Stimulated activated CD8-positive, alpha-beta memory T cell treated with anti-CD3 and anti-CD28 coated beads, Interleukin-15, amount 100 ng/mL, for 4 hours (primary cell): ENCODE measurements around the gene TUBA4A.
A peak's percentile ranks its signal among the peaks of the same experiment; 100 is the strongest.
"Not testable (repeated sequence)": the region's sequence is repeated elsewhere in the genome, so short reads cannot be mapped to it uniquely, and the experiment has no call there.

Experiments
- DNase-seq, 2 donors: peaks; one replicate each; pipeline ENCODE4 v3.0.0-alpha.2; 2020; ENCODE audit warnings: low read depth in 2 of 2

The TUBA4A gene

DNA sequence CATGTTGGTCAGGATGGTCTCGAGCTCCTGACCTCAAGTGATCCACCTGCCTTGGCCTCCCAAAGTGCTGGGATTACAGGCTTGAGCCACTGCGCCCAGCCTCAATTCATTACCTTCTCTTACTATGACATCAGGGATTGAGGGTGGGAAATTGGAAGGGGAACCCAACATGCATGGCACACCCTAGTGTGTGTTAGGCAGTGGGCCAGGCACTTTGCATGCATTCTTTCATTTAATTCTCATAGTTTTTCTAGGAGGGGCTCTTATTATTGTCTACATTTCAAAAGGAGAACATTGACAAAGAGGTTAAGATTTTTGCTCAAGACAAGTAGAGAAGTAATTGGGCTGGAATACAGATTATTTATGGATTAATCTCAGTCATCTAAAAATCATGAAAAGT, 14.6 kb upstream of the TUBA4A start:
- DNase-seq: no peak

DNA sequence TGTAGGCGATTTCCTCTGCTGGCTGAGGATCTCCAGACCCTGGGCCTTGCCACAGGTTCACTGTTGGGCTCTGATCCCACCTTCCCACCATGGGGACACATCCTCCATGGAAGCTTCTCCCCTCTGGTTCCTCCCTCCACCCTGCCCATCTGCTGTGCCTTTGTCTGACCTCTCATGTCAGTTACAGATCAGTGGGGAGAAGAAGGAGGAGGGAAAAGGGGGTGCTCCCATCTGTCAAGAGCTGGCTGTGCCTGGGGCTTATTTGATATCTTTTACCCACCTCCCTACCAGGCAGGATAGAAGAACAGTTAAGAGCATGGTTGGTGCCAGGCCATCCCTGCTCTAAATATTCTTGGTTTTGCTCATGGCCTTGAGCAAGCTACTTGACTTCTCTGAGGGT, 13.2 kb upstream of the TUBA4A start:
- DNase-seq: no peak

DNA sequence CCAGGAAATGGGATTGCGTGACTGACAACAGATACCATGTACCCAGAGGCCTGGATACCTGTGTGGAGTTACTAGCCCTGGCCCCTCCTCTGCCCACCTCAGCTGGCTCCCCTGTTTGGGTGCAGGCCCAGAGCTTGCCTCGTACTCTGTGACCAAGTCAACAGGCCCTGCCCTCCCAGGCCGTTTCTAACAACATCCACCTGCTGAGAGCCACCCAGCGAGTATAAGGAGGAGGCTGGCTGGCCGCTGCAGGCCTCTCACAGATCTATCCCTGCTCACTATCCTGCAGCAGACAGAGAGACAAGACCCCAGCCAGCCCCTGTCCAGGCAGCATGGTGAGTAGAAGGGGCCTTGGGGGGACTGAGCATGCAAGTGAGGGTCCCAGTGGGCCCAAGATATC, 12.5 kb upstream of the TUBA4A start:
- DNase-seq: no peak

DNA sequence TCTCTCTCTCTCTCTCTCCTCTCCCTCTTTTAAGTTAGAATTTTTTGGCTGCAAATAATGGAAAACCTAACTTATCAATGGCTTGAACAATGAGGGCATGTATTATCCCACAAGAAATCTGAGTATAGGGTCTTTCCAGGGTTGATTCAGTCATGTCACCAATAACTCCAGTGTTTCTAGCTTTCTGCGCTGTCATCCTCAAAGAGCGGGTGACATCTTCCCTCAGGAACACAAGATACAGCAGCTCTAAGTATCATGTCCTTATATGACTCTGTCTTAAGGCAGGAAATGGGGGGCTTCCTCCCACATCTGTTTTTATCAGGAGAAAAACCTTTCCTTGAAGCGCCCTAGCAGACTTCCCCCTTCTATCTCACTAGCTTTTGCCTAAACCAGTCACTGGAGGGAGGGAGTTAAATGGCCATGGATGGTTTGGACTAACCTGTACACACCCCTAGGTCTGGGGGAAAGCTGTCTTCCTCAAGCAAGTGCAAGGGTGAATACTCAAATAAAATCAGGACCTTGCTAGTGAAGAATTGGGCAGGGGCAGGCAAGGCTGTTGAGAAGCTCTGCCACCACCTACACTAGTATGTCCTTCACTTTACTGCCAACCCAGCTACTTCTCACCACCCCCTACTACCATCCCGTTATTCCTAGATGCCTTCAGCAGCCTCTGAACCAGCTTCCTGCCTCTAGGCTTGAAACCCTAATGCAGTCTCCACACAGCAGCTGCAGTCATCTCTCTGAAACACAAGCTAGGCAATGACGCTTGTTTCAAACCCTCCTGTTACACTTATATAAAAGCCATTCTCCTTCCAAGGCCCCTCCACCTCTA, 7.5 kb upstream of the TUBA4A start:
- no peak for DNase-seq

DNA sequence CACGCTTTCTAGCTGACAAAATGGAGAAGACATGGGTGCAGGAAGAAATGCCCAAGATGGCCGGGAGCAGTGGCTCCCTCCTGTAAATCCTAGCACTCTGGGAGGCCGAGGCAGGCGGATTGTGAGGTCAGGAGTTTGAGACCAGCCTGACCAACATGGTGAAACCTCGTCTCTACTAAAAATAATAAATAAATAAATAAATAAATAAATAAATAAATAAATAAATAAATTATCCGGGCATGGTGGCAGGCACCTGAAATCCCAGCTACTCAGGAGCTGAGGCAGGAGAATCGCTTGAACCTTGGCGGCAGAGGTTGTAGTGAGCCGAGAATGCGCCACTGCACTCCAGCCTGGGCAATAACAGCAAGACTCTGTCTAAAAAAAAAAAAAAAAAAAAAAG, 5.2 kb upstream of the TUBA4A start:
- DNase-seq: not testable (repeated sequence)

DNA sequence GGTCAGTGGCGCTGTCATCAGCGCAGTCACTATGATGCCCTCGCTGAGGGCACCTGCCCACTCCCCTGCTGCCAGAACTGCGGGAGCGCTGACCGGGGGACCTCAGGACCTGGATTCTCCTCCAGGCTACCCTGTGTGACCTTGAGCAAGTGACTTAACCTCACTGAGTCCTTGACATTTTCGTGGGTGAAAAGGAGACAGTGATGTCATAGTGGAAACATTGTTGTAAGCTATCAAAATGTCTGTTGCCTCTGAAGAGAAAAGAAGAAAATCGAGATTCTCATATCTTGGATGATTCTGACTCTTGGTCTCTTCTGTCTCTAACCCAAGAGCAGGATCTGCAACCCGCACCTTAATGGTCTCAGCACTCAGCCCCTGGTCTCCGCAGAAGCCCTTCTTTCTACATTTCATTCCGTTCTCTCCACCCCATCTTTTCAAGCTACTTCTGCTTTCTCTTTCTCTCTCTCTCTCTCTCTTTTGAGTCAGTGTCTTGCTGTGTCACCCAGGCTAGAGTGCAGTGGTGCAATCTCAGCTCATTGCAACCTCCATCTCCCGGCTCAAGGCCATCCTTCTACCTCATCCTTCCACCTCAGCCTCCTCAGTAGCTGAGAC, 978 bp upstream of the TUBA4A start:
- DNase-seq: peak in 1 of 2 donors; percentile 15

DNA sequence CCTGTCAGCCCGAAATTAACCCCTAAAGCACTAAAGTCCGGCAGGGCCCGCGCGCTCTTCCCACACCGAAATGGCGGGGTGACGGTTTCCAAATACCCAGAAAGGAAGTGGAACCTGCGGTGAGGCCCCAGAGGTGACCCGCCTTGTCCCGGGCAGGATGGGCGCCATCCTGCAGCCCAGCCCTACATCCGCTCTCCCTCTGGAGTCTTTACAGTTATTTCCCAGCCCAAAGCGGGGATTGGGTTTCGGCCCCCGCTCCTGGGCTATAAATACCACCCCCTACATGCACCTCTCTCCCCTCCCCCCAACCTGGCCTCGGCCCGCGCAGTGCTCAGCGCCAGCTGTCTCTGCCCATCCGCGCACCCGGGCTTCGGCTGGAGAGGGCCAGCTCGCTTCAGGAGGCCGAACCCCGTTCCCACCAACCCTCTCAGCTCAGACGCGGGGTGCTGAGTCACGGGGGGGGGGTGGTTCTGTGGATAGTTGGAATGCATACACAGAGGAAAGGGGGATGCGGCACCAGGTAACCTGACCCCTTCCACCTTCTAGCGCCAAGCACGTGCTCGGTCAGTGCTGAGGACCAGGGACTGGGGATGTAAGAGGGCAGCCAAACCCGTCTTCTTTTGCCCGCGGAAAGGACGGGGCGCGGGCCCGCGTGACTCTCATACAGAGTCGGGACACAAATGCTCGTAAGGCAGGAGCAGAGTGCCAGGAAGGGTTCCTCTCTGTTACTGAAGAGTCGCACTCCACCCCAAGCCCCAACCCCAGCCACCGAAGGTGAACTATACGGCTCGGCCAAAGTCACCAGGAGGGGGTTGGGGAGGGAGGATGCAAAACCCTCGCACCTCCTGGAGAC, 592 bp downstream of the TUBA4A start, which contains the start of gene TUBA4B:
TSS of gene TUBA4B (plus strand) at position 344 of the 853 bp plus-strand sequence. CDS start at position 509, 165 bp downstream.
- DNase-seq: peak in 1 of 2 donors; percentile 7

DNA sequence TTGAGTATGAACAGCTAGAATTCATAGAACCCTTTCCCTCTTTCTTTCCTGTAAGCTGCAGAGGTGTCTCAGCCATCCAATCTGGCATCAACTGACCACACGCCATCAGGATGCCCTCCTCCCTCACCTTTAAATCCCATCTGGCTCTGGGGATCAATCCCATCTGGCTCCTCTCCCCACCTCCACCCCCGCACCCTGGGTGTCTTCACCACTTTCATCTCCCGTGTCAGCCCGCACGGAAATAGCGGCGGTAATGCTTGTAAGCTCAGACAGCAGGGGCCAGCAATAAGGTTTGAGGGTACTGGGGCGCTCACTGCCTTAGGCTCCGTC, 1.2 kb downstream of the TUBA4A start:
- peak in 1 of 2 donors; percentile 18 for DNase-seq

DNA sequence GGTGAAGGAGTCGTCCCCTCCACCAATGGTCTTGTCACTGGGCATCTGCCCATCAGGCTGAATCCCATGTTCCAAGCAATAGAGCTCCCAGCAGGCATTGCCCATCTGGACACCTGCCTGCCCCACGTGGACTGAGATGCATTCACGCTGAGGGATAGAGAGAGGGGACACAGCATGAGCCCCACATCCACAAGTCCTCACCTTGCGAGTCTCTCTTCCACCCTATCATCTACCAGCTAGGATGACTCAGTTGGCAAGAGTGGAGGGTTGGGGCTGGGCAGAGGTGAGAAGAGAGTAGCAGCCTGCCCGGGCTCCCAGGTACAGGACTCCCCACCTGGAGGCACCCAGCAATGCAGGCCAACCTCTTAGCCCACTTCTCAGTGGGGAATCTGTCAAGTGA, 1.6 kb downstream of the TUBA4A start:
- no peak for DNase-seq

DNA sequence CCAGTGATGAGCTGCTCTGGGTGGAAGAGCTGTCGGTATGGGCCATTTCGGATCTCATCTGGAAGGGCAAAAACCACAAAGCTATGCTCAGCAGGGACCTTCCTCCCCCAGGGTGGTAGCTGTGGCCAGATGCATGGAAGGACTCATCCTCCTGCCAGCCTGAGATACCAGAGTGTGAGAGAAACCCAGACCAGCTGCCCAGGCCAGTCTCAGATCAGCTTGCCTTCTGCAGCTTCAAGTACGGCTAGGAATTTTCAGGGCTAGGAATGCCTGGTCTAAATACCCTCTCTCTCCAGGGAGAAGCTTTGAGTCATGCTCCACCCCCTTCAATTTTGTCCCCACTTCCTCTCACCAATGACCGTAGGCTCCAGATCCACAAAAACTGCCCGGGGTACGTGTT, 2.1 kb downstream of the TUBA4A start:
- no peak for DNase-seq

DNA sequence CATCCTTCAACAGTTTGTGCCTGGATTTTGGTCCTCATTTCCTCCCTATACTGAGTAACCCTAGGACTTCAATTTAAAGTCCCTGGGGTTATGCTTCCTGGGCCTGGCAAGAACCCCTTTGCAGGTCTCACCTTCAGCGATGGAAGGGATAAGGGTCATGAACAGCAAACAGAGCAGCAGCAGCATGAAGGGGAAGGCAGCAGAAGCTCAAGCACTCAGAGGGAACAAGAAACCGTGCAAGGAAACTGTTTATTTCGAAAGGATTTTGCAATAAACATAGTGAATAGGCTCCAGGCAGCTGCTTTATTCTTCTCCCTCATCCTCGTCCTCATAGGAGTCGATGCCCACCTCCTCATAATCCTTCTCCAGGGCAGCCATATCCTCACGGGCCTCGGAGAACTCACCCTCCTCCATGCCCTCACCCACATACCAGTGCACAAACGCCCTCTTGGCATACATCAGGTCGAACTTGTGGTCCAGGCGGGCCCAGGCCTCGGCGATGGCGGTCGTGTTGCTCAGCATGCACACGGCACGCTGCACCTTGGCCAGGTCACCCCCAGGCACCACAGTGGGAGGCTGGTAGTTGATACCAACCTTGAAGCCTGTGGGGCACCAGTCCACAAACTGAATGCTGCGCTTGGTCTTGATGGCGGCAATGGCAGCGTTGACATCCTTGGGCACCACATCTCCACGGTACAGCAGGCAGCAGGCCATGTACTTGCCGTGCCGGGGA, 3.5 kb downstream of the TUBA4A start:
- DNase-seq: no peak

DNA sequence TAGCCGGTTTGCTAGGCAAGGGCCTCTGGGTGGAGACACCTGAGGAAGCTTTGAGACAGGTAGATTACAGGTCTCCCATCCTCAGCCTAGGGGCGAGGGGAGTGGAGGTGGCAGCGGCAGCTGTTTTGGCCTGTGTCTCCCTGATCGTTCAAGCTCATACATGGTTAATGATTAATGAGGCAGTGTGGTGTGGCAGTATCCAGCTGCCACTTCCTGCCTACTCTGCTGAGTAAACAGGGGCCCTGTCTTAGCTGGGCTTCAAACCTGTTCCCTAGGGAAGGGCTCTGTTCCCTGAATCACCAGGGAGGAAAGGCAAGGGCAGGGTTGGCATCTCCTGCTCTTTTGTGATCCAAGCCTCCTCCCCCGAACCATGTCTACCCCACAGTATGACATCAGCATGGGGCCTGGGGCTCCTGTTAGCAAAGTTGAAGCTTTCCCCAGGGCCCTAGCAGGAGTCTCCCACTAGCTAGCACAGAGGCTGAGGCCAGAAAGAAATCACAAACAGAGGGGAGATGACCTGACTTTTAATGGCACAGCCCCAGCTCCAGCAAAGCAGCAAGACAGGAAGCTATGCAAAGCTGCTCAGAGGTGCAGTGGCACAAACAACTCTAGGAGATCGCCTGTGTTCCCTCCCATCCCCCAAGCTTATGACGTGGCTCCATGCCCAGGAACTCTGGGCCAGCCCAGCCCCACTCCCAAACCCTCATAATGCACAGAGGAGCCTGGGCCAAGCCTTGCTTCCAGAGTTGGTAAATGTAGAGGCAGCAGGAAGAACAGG, 4.3 kb downstream of the TUBA4A start:
- DNase-seq: no peak

DNA sequence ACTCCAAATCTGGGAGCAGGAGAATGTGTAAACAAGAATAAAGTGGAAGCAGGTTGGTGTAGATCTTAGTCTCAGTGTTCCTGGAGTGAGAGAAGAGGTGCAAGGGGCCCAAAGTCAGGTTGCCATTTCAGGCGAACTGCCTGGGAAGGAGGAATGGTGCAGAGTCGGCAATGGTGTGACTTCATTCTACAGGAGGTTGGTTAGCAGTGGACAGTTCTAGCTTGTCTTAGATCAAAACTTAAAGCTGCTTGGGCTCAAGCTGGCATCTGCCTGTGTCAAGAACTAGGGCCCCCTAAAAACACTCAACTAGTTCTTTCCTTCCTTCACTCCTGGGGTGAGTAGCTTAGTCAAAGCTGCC, 4.9 kb downstream of the TUBA4A start:
- no peak for DNase-seq

DNA sequence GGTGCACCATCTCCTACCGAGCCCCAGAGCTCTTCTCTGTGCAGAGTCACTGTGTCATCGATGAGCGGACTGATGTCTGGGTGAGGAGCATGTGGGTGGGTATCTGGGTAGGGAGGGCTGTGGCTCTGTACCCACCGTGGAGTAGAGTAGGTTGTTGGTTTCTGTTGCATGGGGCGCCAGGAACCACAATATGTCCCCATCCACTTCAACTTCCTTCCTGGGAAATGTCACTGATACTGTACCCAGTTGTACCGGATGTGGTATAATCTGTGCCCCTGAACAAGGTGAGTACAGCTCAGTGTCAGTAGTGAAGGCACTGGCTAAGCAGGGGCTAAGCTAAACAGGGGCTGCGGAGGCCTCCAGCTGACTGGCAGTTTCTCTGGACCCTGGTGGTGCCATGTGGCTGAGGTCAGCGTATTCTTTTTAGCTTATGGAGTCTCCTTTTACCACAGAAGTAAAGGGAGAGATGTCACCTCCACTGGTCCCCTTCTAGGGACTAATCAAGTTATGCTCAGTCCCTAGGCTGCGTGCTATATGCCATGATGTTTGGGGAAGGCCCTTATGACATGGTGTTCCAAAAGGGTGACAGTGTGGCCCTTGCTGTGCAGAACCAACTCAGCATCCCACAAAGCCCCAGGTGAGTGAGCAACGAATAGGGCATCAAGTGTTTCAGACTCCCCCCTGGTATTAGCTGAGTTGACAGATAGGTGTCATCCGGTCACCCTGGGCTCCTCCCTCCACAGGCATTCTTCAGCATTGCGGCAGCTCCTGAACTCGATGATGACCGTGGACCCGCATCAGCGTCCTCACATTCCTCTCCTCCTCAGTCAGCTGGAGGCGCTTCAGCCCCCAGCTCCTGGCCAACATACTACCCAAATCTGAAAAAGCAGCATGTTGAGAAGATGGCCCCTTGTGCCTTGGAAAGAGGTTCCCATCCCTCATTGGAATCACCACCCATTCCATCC, 5.8 kb downstream of the TUBA4A start:
- peak; percentile 47 to 74 for DNase-seq

DNA sequence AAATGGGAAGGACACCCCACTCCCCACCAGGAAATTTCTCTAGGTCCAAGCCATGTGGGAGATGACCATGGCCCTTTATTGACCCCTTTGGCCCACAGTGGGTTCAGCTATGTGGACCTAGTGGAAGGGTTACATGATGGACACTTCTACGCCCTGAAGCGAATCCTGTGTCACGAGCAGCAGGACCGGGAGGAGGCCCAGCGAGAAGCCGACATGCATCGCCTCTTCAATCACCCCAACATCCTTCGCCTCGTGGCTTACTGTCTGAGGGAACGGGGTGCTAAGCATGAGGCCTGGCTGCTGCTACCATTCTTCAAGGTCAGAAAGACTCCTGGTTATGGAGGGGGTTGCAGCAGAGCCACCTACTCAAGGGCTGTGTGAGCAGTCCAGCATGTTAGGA, 7.2 kb downstream of the TUBA4A start:
- no peak for DNase-seq

DNA sequence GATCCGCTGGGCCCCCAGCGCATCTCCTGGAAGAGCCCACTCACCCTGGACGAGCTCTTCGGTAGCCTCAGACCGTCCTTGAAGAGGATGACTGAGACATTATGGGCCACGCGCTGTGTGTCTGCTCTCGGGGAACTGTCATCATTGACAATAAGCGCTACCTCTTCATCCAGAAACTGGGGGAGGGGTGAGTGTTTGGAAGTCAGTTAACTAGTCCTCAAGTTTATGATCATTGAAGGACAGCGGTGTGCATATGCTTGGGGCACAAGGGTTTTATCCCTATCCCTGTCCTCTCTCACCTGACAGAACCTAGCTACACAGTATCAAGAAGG, 7.9 kb downstream of the TUBA4A start:
- DNase-seq: no peak

DNA sequence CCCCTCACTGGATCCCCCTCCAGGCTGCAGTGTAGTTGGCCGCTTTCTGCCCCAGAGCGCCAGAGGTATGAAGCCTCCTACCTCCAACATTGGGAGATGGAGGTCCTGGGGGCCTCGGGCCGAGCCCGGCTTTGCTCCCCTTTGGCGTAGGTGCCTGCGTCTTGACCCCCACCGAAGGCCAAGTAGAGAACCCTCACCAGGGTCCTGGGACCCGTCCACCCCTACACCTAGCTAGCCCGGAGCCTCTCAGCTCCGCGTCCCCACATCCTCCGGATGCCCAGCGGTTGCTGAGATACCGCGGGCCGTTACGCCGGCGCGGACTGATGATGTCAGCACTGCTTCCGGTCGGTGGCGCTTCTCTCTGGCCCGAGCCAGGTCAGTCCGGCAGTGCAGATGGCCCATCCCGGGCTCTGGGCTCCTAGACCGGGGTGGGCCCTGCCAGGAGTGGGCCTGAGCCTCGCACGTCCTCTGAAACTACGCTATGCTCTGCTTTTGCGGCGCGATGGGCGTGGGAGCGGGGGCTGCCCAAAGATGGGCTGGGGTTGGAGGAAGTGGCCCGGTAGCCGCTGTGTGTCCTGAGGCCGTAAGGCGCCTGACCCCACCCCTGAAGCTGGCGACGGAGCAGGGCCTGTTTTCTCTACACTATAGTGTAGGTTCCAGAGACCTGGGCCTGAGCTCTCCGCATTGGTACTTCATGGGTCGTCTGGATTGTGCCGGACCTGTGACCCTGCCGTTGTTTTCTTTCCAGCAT, 8.4 kb downstream of the TUBA4A start, which contains the start of the genes GLB1L and STK16:
TSS of gene GLB1L (minus strand) at position 297 of the 751 bp plus-strand sequence. CDS start 1,871 bp downstream, outside the sequence.
TSS of gene STK16 (plus strand) at position 332 of the 751 bp plus-strand sequence. CDS start 521 bp downstream, outside the sequence.
- peak; percentile 75 to 78 for DNase-seq

DNA sequence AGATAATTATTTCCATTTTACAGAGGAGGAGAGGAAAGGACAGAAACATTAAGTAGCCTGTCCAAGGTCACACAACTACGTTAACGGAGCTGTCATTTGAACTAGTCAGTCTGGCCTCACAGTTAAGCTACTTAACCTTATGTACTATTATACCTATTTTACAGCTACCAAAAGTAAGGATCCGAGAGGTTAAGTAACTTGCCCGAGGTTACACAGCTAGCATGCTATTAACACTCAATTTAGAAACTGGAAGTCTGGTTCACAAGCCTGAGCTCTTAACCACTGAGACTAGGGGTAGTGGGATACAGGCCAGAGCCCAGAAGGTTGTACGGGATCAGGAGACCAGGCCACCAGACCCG, 8.9 kb downstream of the TUBA4A start:
- no peak for DNase-seq

DNA sequence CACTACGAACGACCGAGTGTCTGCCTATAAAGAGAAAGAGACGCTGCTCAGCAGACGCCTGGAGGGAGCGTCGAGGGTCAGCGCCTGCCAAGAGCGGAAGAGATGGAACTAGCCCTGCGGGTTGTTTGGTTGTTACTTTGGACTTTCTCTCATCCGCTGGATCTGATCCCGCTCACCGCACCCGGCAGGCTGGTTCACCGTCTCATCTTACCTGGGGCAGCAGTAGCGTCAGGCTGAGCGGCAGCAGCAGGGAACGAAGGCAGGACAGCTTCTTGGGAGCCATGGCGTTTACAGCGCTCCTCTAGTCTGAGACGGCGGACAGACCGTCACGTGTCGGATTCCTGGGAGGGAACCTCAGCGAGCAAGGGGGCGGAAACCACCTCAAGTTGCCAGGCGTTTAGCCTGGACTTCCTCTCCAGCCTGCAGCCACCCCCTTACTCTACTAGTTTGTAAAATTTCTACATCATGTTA, 10.4 kb downstream of the TUBA4A start:
- no peak for DNase-seq
